HG02798 (cell line): ENCODE data around the gene CUL1.
"Not testable (repeated sequence)": the region's sequence is repeated elsewhere in the genome, so short reads cannot be mapped to it uniquely, and the experiment has no call there.

Experiments
- ATAC-seq: cut with Tn5 transposase; IDR thresholded peaks from one replicate; pipeline ENCODE4 v1.9.1; 2021; ENCODE audit warnings: mild to moderate bottlenecking; ENCODE audit not compliant: unreplicated experiment, poor library complexity

Gene CUL1

DNA sequence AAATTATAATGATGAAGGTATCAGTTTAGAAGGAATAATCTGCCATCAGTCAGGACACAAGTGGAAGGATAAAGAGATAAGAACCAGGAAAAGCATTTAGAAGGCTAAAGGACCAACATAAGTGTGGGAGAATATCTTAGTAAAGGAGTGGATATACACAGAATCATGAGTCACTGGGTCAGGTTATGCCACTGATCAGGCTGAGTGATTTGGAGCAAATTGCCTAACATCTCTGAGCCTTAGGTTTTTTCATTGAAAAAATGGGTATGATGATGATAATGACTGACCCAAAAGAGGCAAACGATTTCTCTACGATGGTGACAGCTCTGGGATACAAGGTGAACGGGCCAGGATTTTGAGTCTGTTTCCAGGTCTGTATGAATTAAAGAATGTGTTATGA is 2.8 kb upstream of the CUL1 start:
- ATAC-seq: no peak

DNA sequence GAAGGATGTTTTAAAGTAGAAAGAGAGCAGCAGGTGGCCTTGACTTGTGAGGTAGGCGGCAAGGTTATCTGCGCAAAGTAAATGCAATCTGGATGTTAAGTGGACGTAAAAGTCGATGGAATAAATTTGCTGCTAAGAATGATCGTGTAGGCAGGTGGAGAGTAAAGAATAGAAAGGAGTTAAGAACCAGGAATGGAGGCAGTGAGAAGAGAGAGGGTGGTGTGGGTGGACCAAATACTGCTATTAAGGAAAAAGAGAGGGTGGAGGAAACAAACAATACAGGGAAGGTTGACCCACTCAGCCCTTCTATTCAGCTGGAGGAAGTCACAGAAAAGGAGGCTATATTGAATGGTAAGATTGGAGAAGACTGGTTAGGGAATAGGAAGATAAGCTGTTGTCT is 1.9 kb upstream of the CUL1 start:
- no peak for ATAC-seq

DNA sequence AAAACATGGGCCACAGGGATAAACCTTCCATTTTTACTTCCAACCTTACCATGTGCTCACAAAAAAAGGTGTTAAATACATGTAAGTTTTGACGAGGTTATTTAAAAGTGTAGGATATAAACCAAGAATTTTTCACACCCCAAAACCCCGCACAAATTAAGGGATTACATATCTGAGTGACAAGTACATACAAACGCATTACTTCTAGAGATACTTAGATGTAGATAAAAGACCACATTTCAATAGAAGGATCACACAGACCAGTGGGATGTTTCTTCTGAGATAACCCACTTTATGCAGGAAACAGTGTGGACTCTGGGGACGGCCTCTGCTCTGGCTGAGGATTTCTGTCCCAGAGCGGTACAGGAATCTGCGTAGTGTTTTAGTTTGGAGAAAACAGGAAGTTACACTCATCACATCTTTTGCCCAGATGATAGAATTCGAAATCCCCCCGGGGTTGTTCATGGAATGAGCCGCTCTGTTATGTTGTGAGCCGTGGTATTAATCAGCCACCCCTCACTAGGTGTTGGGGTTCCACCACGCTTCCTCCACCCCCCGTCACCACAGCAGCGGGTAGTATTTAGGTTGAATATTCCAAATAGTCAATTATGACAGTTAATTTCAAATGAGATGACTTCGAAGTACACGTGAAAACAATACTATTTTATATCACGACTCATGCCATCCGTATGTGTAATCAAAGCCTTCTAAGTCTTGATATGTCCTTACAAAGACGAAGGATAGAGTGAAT is 1.3 kb upstream of the CUL1 start:
- no peak for ATAC-seq

DNA sequence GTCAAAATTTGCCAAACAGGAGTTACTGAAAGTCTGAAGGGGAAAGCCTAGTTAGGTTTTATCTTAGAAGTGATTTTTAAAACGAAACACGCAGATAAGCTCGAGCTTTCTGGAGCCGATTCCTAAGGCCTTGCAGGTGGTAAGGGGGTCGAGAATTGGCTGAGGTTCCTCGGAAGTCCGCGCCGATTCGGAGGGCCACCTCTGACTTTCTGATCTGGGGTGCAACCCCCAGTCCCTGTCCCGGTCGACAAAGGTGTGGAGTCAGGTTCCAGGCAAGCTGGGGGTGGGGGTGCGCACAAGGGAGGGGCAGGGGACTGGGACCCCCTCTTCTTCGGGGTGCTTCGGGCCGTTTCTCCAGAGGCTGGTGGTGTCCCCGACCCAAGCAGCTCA is 701 bp upstream of the CUL1 start:
- ATAC-seq: no peak

DNA sequence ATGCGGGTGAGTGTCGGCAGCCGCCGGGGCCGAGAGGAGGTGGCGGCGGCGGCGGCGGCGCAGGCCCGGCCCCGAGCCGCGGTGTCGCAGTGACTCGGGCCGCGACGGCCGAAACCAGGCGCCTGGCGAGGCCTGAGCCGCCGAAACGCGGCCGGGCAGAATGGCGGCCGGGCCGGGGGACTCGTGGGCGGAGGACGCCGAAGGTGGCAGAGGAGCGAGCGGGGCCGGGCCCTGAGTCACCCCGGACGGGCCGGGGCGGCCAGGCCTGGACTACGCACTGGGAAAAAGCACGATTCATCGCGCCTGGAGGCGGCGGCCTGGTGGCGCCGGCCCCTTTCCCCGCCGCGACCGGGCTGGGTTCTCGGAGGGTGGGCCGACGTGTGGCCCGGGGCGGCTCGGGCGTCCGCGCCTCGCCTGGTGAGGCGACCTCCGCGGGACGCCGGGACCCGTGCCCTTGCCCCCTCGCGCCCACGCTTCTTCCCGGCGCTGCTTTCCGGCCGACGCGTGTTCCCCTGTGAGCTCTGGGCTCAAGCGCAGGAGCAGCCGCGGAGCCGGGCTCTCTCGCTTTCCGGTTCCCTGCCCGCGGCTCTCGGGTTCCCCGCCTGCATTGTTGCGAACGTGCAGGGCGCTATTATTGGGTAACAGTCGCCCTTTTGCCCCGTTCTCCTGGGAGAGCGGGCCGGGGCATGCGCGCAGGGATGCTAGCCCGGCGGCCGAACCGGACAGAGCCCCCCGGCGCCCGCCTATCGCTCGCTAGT is 500 bp downstream of the CUL1 start:
- ATAC-seq: peak; percentile 45

DNA sequence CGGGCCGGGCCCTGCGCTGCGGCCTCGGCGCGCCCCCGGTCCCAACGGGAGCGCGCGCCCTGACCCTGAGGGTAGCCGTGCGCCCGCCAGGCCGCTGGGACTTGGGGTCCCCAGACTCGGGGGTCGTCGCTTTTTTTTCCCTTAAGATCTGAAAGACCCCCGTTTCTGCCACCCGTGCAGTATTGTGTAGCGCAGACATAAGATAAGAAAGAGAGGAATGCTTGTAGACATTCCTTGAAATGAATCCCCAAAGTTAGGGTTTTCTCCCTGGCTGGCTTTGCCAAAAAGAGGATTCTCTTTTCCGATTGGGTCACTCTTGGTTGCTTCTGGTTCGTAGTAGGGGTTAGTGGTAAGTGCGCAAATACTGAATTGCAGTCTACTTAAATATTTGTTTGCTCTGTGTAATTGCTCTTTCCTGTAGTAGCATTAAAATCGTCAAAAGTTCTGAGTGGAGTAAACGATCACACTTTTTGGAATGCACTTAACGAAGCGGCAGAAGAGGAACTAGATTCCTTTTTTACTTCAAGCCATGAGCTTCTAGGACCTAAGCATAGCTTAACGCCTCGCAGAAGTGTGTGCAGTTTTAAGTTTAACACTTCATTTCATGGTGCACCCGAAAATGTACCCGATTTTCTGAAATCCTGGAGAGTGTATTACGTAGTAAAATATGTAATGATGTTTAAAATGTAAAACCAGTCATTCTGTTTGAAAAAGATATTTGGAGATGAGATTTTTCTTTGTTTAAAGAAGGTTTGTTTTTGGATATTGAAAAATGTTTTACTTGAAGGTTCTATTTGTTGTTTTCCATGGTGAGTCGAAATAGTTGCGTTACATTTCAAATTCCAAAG is 1.3 kb downstream of the CUL1 start:
- no peak for ATAC-seq

DNA sequence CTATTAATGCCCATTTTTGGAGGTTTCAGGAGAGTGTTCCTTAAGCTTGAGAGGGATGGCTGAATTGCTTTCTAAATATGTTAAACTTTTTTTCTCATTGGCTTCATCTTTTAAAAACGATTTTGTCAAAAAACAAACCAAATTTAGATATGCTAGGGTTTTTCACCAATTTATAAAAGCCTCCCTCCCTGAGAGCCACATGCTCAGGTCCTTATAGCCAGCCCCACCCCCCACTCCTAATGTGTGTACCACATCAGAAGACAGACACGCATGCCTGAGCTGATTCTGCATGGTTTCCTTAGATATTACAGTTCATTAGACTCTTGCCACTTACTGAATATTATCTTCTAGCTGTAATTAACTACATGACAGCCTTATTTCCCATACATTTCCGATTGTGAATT is 2.0 kb downstream of the CUL1 start:
- no peak for ATAC-seq

DNA sequence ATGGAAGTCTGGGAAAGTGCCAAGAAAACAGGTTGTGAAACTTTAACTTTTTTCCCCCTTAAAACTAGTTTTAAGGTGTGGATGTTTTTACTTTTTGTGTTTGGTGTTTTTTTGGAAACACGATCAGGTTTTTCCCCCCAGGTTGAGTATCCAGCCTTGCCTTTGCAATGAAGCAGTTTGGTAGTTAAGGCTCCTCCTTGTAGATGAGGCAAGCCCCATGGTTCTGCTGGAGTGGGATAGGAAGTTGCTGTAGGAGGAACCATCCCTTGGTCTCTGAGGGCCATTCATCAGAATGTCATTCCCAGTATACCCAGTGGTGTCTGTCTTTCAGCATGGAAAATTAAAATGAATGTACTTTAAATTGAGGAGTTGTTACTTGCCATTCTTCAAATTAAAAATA is 2.7 kb downstream of the CUL1 start:
- ATAC-seq: no peak

DNA sequence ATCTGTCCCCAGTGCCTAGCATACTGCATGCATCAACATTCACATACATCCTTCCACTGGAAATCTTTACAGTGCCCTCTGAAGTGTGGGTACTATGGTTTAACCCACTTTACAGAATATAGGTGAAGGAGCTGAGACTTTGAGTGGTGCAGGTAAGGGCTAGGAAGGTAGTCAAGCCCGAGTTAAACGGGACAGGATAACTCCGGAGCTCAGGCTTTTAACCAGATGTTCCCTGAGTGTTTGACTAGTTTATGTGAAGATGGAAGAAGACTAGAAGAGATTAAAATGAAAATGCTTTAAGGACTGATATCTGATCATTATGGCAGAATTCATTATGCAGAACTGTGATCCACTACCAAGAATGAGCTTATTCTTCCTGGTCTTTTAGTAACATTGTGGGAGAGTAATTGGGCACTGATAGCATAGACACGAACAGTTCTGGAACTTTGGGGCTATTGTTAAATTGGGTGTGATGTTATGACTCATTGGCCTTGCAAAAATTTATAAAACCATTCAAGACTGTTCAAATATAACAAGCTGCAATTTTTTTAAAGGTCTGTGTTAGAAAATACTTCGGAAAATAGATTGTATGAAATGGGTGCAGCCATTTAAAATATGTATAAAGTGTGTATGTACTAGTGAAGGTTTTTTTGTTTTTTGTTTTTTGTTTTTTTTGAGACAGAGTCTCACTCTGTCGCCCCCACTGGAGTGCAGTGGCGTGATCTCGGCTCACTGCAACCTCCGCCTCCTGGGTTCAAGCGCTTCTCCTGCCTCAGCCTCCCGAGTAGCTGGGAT is 4.4 kb downstream of the CUL1 start:
- ATAC-seq: no peak

DNA sequence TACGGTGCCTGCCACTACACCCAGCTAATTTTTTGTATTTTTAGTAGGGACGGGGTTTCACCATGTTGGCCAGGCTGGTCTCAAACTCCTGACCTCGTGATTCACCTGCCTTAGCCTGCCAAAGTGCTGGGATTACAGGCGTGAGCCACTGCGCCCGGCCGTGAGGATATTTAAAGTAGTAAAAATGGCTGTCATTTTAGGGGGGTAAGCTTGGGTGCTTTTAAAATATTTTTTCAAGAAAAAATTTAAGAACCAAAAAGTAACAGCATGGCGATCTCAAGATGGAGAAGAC is 4.9 kb downstream of the CUL1 start:
- not testable (repeated sequence) for ATAC-seq

DNA sequence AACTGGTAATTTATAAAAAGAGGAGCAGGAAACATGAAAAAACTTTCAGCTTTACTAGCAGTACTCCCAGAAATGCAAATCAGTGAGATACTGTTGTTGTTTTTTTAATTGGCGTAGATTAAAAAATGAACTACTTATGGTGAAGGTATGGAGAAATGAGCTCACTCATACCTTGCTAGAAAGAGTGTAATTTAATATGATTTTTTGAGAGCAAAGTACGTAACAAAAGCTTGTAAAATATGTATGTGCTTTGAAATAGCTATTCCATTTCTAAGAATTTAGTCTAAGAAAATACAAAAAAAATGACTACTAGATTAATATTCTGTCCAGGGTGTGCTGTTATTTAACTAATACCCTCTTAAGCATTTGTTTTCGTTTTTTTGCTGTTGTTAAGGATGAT is 5.5 kb downstream of the CUL1 start:
- no peak for ATAC-seq

DNA sequence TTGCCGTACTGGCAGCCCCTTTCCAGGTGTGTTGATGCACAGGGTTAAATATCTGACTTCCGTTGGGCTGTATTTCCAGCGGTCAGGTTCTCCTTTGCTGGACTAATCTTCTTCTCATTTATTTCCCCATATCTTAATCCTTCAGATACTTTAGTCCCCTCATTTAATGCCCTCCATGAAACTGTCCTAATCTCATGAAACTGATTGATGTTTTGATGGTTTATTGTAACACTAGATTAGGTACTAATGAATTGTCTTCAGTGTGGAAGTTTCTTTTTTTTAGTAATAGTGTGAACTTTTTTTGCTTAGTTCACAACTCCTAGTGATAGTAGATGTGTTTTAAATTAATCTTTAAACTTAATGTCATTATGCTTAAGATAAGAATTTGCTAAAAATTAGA is 6.3 kb downstream of the CUL1 start:
- ATAC-seq: no peak

DNA sequence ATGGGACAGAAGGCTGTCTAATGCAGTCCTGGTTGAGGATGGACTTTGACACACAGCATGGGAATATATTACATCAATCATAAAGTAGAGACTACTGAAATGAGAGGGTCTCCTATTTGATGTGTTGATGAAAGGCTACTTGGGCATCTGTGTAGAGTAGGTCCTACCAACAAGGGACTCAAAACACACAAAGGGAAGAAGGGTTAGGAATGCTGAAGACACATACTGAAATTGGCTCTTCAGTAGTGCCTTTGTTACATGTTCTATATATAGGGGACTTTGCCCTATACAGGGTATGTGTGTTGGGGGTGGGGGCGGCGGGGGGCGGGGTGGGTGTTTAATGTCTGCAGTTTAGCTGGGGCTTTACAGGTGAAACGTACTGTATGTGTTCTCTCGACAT is 7.7 kb downstream of the CUL1 start:
- no peak for ATAC-seq

DNA sequence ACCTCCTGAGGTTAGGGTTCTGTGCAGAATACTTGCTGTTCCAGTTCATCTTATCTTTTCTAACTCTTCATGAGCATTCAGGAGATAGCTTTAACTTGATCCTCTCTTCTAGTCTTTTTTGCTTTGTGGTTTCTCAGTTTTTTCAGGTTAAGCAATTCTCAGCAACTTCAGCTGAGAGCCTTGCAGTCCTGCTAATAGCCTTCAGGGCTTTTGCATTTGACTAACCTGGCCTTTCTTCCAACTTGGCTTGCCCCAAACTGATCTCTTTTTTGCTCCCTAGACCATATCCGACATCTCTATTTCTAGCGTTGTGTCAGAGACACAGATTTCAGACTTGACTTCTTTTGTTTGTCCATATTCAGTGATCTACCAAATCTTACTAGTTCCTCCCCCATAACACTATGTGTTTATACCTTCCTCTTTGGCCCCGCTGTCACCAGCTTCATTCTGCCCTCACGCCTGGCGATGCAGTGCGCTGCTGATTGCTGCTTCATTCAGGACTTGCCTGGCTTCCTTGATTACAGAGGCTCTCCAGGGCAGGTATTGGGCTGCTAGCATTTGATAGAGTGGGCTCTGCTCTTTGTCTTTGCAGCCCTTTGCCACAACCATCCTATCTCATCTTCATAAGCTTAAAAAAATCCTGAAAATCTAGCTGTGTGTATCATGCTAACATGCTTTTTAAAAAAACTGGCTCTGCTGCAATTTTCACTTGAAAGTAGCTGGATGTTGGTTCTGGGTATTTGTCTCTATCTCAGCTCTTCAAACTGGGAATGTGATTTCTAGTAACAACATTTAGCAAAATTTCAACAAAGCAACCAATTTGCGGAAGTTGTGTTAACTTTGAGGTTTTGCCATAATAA is 9.6 kb downstream of the CUL1 start:
- no peak for ATAC-seq

DNA sequence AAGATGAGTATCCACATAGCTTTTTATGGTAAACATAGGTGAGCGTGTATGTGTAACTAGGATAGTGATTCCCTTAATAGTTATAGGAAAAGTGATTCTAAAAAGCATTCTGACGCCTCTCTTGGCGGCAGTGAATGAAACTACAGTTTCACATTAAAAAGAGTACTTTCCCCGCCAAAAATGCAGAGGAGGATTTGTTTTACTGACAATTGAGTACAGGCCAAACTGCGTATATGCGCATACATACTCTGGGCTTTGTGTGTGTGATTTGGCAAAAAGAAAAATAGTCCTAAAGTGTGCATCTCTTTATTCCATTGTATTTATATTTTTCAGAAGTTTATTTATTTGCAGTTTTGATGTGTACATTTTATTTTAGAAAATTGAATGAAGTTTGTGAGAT is 10.3 kb downstream of the CUL1 start:
- no peak for ATAC-seq

DNA sequence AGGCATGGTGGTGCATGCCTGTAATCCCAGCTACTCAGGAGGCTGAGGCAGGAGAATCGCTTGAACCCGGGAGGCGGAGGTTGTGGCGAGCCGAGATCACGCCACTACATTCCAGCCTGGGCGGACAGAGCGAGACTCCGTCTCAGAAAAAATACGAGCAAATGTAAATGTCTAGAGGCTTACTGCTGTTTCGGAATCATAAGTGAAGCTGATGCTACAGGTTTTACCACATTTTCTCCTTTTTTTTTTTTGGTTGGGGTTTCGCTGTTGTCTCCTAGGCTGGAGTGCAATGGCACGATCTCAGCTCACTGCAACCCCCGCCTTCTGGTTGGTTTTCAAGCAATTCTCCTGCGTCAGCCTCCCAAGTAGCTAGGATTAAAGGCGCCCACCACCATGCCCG is 11.7 kb downstream of the CUL1 start:
- not testable (repeated sequence) for ATAC-seq

DNA sequence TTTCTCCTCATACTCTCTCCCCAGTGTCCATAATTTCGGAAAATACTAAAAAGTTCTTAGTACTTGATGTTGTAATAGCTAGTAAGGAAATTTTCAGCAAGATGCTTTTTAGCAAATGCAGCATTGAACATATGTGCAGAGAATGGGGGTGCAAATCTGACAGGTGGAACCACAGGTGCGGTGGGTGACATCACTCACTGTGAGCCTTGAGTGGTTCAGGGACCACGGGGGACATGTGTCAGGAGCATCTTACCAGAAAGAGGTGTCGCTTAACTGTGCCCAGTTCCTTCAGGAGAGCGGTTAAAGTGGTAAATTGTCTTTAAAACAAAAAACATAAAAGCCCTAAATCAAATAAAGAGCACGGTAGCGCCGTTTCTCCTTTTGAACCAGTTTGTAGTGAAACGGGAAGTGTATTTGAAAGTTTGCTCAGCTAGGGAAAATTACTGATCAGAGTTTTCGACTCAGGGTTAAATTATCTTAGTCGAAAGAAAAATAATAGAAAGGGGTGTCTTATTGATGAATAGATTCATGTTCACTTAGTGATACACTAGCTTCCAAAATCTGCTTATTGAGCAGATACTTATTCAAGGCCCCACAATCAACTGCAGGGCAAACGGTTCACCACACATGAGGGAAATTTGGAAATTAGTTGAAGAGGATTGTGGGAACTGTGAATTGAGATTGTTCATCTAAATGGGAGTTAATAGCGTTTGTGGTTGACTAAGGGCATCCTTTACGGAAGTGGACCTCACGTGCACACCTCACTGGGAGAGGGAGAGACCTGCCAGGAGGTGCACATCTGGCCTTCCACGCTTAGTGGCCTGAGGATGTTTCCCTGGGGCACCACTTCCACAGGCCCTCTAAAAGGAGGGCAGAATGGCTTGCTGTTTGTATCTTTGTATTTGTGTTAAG is 12.7 kb downstream of the CUL1 start:
- peak; percentile 47 for ATAC-seq

DNA sequence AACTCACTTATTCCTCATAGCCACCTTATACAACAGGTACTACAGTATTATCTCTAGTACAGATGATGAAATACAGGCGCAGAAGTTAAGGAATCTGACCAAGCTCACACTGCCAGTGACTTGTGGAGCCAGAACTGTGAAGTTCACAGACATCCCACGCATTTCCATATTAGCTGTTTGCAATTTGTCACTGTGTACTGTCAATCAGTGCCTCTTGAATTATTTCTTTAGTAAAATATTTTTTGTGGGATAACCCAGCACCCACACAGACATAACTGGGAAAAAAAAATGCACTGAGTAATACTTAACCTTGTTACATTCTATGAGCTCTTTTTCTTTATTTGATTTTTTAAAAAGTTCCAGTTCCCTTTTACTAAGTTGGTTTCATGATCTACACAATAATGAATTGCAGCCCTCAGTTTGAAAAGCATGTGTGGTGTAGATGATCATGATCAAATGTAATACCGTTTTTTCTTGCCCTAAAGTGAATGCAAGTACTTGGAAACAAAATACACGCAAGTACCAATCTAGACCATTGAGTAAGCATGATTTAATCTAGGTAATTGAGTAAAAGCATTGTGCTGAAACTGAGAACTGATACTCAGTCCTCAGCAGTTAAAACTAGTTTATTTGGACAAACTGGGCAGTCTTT is 14.1 kb downstream of the CUL1 start:
- ATAC-seq: peak; percentile 42
